HL-60 (cell line): Measurements from ENCODE around the gene DPP4.

Source experiments
- DNase-seq, 2 experiments: peaks; one replicate each; pipeline ENCODE4 v3.0.0-alpha.2; 2010 to 2020; ENCODE audit warnings: low read depth in 1 of 2, low spot score in 1 of 2
- H3K27ac ChIP-seq: fragments of 250-450 bp; sonication (Bioruptor Pico); replicated peaks from 2 replicates; pipeline ENCODE4 v1.5.1; 2020; ENCODE audit warnings: mild to moderate bottlenecking, moderate library complexity
- H3K27me3 ChIP-seq: fragments of 250-450 bp; sonication (Bioruptor Pico); 2 replicates; pipeline ENCODE4 v1.5.1; 2021; ENCODE audit warnings: mild to moderate bottlenecking, moderate library complexity; ENCODE audit not compliant: insufficient read depth, poor library complexity, severe bottlenecking
- H3K4me3 ChIP-seq: replicated peaks from 2 replicates; pipeline ENCODE4 v1.5.1; 2011; ENCODE audit warnings: mild to moderate bottlenecking, control low read depth, low read length; ENCODE audit not compliant: insufficient read depth
- GABPA ChIP-seq: IDR thresholded peaks from 2 replicates; pipeline ENCODE4 v1.6.1; 2012; ENCODE audit warnings: low read depth
- POLR2AphosphoS5 ChIP-seq: IDR thresholded peaks from 2 replicates; pipeline ENCODE4 v1.6.1; 2012; ENCODE audit warnings: low read depth
- SPI1 ChIP-seq: IDR thresholded peaks from 2 replicates; pipeline ENCODE4 v1.6.1; 2012; ENCODE audit warnings: low read depth, mild to moderate bottlenecking, borderline replicate concordance
- TF ChIP-seq, protein P1 (sequence below): IDR thresholded peaks from one replicate; pipeline ENCODE4 v1.5.1; 2011; ENCODE audit warnings: low read length, control low read depth, inconsistent platforms; ENCODE audit not compliant: insufficient read depth
- TF ChIP-seq, protein P2 (sequence below): IDR thresholded peaks from 2 replicates; pipeline ENCODE4 v1.6.1; 2012; ENCODE audit warnings: low read depth; ENCODE audit not compliant: insufficient replicate concordance

The DPP4 gene

DNA sequence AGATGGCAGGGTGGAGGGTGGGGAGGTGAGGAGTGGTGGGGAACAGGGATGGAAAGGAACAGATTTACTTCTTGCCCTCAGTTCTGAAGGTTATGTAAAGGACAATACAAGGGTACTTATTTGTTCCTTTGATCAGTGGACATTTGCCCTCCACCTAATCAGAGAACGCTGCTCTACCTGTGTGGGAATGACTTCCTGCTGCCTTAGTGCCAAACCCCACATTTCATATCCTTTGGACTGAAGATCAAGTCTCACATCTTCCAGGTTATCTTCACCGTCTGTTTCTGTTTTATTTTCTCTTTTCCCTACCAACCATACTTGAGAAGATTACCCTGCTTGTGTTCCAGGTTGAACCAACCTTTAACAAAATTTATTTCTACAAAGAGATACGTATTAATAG, 8.7 kb upstream of the DPP4 start:
- H3K4me3 ChIP-seq = no peak overlapping the region
- H3K27me3 ChIP-seq = peaks cover 3% of the 10 kb centered on the region
- no peak overlapping the region for H3K27ac ChIP-seq
- TF ChIP-seq, protein P1, sequence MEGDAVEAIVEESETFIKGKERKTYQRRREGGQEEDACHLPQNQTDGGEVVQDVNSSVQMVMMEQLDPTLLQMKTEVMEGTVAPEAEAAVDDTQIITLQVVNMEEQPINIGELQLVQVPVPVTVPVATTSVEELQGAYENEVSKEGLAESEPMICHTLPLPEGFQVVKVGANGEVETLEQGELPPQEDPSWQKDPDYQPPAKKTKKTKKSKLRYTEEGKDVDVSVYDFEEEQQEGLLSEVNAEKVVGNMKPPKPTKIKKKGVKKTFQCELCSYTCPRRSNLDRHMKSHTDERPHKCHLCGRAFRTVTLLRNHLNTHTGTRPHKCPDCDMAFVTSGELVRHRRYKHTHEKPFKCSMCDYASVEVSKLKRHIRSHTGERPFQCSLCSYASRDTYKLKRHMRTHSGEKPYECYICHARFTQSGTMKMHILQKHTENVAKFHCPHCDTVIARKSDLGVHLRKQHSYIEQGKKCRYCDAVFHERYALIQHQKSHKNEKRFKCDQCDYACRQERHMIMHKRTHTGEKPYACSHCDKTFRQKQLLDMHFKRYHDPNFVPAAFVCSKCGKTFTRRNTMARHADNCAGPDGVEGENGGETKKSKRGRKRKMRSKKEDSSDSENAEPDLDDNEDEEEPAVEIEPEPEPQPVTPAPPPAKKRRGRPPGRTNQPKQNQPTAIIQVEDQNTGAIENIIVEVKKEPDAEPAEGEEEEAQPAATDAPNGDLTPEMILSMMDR = no peak
- TF ChIP-seq, protein P2, sequence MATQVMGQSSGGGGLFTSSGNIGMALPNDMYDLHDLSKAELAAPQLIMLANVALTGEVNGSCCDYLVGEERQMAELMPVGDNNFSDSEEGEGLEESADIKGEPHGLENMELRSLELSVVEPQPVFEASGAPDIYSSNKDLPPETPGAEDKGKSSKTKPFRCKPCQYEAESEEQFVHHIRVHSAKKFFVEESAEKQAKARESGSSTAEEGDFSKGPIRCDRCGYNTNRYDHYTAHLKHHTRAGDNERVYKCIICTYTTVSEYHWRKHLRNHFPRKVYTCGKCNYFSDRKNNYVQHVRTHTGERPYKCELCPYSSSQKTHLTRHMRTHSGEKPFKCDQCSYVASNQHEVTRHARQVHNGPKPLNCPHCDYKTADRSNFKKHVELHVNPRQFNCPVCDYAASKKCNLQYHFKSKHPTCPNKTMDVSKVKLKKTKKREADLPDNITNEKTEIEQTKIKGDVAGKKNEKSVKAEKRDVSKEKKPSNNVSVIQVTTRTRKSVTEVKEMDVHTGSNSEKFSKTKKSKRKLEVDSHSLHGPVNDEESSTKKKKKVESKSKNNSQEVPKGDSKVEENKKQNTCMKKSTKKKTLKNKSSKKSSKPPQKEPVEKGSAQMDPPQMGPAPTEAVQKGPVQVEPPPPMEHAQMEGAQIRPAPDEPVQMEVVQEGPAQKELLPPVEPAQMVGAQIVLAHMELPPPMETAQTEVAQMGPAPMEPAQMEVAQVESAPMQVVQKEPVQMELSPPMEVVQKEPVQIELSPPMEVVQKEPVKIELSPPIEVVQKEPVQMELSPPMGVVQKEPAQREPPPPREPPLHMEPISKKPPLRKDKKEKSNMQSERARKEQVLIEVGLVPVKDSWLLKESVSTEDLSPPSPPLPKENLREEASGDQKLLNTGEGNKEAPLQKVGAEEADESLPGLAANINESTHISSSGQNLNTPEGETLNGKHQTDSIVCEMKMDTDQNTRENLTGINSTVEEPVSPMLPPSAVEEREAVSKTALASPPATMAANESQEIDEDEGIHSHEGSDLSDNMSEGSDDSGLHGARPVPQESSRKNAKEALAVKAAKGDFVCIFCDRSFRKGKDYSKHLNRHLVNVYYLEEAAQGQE = no peak
- TF ChIP-seq GABPA (no peak), POLR2AphosphoS5 (no peak), SPI1 (no peak)
- no peak for DNase-seq

DNA sequence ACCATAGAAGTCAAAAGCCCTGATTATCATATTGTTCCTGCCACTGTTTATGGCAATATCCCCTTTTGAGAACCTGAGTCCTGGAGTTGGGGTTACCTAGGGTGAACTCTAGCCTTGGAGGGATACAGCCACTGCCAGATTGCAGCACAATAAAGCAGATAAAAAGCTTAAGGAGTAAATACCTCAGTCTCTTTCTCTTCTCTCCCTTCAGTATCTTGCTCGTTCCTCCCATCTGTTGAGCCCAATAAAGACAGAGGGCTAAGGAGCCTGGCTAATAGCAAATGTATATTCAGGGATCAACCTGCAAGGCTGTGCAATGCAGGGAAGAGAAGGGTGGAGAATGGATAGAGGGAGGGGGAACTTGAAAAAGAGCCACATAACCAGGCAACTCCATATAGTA, 8.0 kb upstream of the DPP4 start:
- Histone ChIP-seq H3K27ac (no peak overlapping the region), H3K27me3 (peaks cover 3% of the 10 kb centered on the region), H3K4me3 (no peak overlapping the region)
- DNase-seq = no peak
- TF ChIP-seq SPI1 = no peak
- no peak for TF ChIP-seq GABPA
- TF ChIP-seq, protein P1 = no peak
- TF ChIP-seq, protein P2 = no peak
- TF ChIP-seq POLR2AphosphoS5 = no peak

DNA sequence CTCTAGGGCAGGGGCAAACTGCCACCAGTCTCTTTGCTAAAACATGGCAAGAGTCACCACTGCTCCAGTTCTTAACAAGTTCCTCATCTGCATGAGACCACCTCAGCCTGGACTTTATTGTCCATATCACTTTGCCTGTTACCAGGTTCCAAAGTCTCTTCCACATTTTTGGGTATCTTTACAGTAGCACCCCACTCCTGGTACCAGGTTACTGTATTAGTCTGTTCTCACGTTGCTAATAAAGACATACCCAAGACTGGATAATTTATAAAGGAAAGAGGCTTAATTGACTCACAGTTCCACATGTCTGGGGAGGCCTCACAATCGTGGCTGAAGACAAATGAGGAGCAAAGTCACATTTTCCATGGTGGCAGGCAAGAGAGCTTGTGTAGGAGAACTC, 5.5 kb upstream of the DPP4 start:
- Histone ChIP-seq H3K27me3 (peaks cover 10% of the 10 kb centered on the region), H3K4me3 (no peak overlapping the region), H3K27ac (no peak overlapping the region)
- TF ChIP-seq GABPA = no peak
- TF ChIP-seq SPI1 = no peak
- TF ChIP-seq POLR2AphosphoS5 = no peak
- TF ChIP-seq, protein P1 = no peak
- TF ChIP-seq, protein P2 = no peak
- no peak for DNase-seq
